NCI-H2107 (cell line): Measurements from ENCODE around the gene LGALS16.
"Not testable (repeated sequence)": the region's sequence is repeated elsewhere in the genome, so short reads cannot be mapped to it uniquely, and the experiment has no call there.

Experiments used
- DNase-seq: peaks from one replicate; lab custom pipeline; 2025; lab: John Stamatoyannopoulos, UW

LGALS16 gene

GRCh38 chr19:39655613-39656012, at the start of gene LGALS16:
Gene LGALS16, plus strand, starts transcription at chr19:39655913. Its CDS starts 49 bp downstream, at chr19:39655962.
- no peak for DNase-seq

GRCh38 chr19:39607021-39607420, 48.7 kb upstream of the LGALS16 start:
- DNase-seq: no peak

GRCh38 chr19:39607561-39607960, 48.2 kb upstream of the LGALS16 start:
- DNase-seq: no peak

GRCh38 chr19:39613597-39613996, 42.1 kb upstream of the LGALS16 start:
- DNase-seq: no peak

- DNase-seq: no peak
Observed at GRCh38 chr19:39617745-39618144, 38.0 kb upstream of the LGALS16 start.

GRCh38 chr19:39623946-39624345, 31.8 kb upstream of the LGALS16 start:
- DNase-seq: no peak

- not testable (repeated sequence) for DNase-seq
Observed at GRCh38 chr19:39627631-39628030, 28.1 kb upstream of the LGALS16 start.

- no peak for DNase-seq
Observed at GRCh38 chr19:39631178-39631577, 24.5 kb upstream of the LGALS16 start.

GRCh38 chr19:39631626-39632025, 24.1 kb upstream of the LGALS16 start:
- no peak for DNase-seq

GRCh38 chr19:39637891-39638290, 17.8 kb upstream of the LGALS16 start:
- DNase-seq: no peak

GRCh38 chr19:39641773-39642172, 13.9 kb upstream of the LGALS16 start:
- no peak for DNase-seq

GRCh38 chr19:39643591-39643990, 12.1 kb upstream of the LGALS16 start:
- DNase-seq: no peak

GRCh38 chr19:39645800-39646411, 9.8 kb upstream of the LGALS16 start:
- no peak for DNase-seq

GRCh38 chr19:39647918-39648317, 7.8 kb upstream of the LGALS16 start:
- no peak for DNase-seq

GRCh38 chr19:39659791-39660190, 4.1 kb downstream of the LGALS16 start:
- DNase-seq: no peak

GRCh38 chr19:39660661-39661060, 4.9 kb downstream of the LGALS16 start:
- no peak for DNase-seq

- no peak for DNase-seq
Observed at GRCh38 chr19:39661565-39661964, 5.9 kb downstream of the LGALS16 start.

GRCh38 chr19:39669860-39670259, 14.1 kb downstream of the LGALS16 start:
- DNase-seq: not testable (repeated sequence)

GRCh38 chr19:39670998-39671397, 15.3 kb downstream of the LGALS16 start:
- no peak for DNase-seq

- DNase-seq: peak; percentile 28
Observed at GRCh38 chr19:39671739-39672363, 16.1 kb downstream of the LGALS16 start.

- DNase-seq: no peak
Observed at GRCh38 chr19:39672473-39672872, 16.8 kb downstream of the LGALS16 start.

- DNase-seq: not testable (repeated sequence)
Observed at GRCh38 chr19:39673862-39674261, 18.1 kb downstream of the LGALS16 start.

GRCh38 chr19:39676004-39676403, 20.3 kb downstream of the LGALS16 start:
- DNase-seq: no peak
